ENCODE data around the gene KIF6. TPM values are rescaled to one million over a fixed set of nuclear protein-coding genes. Genes with fewer than 3 reads are reported as not detected.

KIF6 gene
- total RNA-seq, 5 donors from 2014 or later (not counting 1 experiment from before 2014, with no cell fraction given) = 0.53 TPM; not detected in 4

GRCh38 chr6:39391182-39391581, 334.0 kb downstream of the KIF6 start:
- ChIA-PET CTCF (no interaction called here), POLR2A (no interaction called here)
- WGBS (ENCODE audit: insufficient coverage) = 87% methylated on average over 5 of the region's 8 CpGs
- DNase-seq (no peak), ATAC-seq (replicated peaks in 1 of 4) (no peak)
- Mint-ChIP-seq H3K9me3 (no peaks in the 10 kb centered on the region), H3K4me3 (no peak overlapping the region), H3K27me3 (peaks cover 14 to 15% of the 10 kb centered on the region in 2 donors), H3K4me1 (no peaks in the 10 kb centered on the region), H3K27ac (no peak overlapping the region), H3K36me3 (no peaks in the 10 kb centered on the region)
- Histone ChIP-seq H3K27me3 (replicated peaks in 1 of 2; ENCODE audit: control insufficient read depth in 2 of 2, extremely low read depth in 1 of 2, insufficient read depth in 2 of 2, low read length in 1 of 2) (peaks cover 0 to 6% of the 10 kb centered on the region in 2 experiments), H3K36me3 (ENCODE audit: control insufficient read depth in 2 of 2, extremely low read depth in 1 of 2, insufficient read depth in 1 of 2, low read length in 1 of 2) (no peaks in the 10 kb centered on the region), H3K9me3 (no peaks in the 10 kb centered on the region), H3K4me3 (ENCODE audit: control insufficient read depth in 1 of 2, extremely low read depth in 1 of 2, low read length in 1 of 2) (no peak overlapping the region), H3K4me1 (ENCODE audit: control insufficient read depth in 1 of 2, extremely low read depth in 1 of 2, insufficient read depth in 2 of 2, low read length in 2 of 2) (no peaks in the 10 kb centered on the region), H3K27ac (ENCODE audit: low read length) (no peak overlapping the region)

GRCh38 chr6:39389484-39389767, 335.8 kb downstream of the KIF6 start:
- ChIA-PET POLR2A (no interaction called here), CTCF (no interaction called here)
- no peaks in the 10 kb centered on the region for H3K9me3 Mint-ChIP-seq
- no peak overlapping the region for H3K4me3 Mint-ChIP-seq
- Histone ChIP-seq H3K4me1 (ENCODE audit: control insufficient read depth in 1 of 2, extremely low read depth in 1 of 2, insufficient read depth in 2 of 2, low read length in 2 of 2) (no peaks in the 10 kb centered on the region), H3K4me3 (ENCODE audit: control insufficient read depth in 1 of 2, extremely low read depth in 1 of 2, low read length in 1 of 2) (no peak overlapping the region), H3K36me3 (ENCODE audit: control insufficient read depth in 2 of 2, extremely low read depth in 1 of 2, insufficient read depth in 1 of 2, low read length in 1 of 2) (no peaks in the 10 kb centered on the region), H3K27me3 (replicated peaks in 1 of 2; ENCODE audit: control insufficient read depth in 2 of 2, extremely low read depth in 1 of 2, insufficient read depth in 2 of 2, low read length in 1 of 2) (peaks cover 0 to 6% of the 10 kb centered on the region in 2 experiments), H3K27ac (ENCODE audit: low read length) (no peak overlapping the region), H3K9me3 (no peaks in the 10 kb centered on the region)
- H3K36me3 Mint-ChIP-seq = no peaks in the 10 kb centered on the region
- H3K4me1 Mint-ChIP-seq = no peaks in the 10 kb centered on the region
- no peak for DNase-seq
- WGBS (ENCODE audit: insufficient coverage) = 82% methylated on average over 3 of the region's 3 CpGs
- peaks cover 14 to 17% of the 10 kb centered on the region in 2 donors for H3K27me3 Mint-ChIP-seq
- ATAC-seq (replicated peaks in 1 of 4) = no peak
- no peak overlapping the region for H3K27ac Mint-ChIP-seq

- H3K4me1 ChIP-seq (ENCODE audit: control insufficient read depth in 1 of 2, extremely low read depth in 1 of 2, insufficient read depth in 2 of 2, low read length in 2 of 2) = no peaks in the 10 kb centered on the region
- H3K36me3 ChIP-seq (ENCODE audit: control insufficient read depth in 2 of 2, extremely low read depth in 1 of 2, insufficient read depth in 1 of 2, low read length in 1 of 2) = no peaks in the 10 kb centered on the region
- no peak overlapping the region for H3K27ac Mint-ChIP-seq
- ATAC-seq (replicated peaks in 1 of 4) (no peak), DNase-seq (no peak)
- H3K4me3 ChIP-seq (ENCODE audit: control insufficient read depth in 1 of 2, extremely low read depth in 1 of 2, low read length in 1 of 2) = no peak overlapping the region
- H3K9me3 ChIP-seq = no peaks in the 10 kb centered on the region
- H3K4me3 Mint-ChIP-seq = no peak overlapping the region
- ChIA-PET POLR2A (no interaction called here), CTCF (no interaction called here)
- no peaks in the 10 kb centered on the region for H3K36me3 Mint-ChIP-seq
- peaks cover 14 to 19% of the 10 kb centered on the region in 2 donors for H3K27me3 Mint-ChIP-seq
- no peaks in the 10 kb centered on the region for H3K4me1 Mint-ChIP-seq
- H3K27ac ChIP-seq (ENCODE audit: low read length) = no peak overlapping the region
- peaks cover 0 to 10% of the 10 kb centered on the region in 2 experiments for H3K27me3 ChIP-seq (replicated peaks in 1 of 2; ENCODE audit: control insufficient read depth in 2 of 2, extremely low read depth in 1 of 2, insufficient read depth in 2 of 2, low read length in 1 of 2)
- WGBS (ENCODE audit: insufficient coverage) = 74% methylated on average over 6 of the region's 12 CpGs
- no peaks in the 10 kb centered on the region for H3K9me3 Mint-ChIP-seq
Observed at GRCh38 chr6:39388606-39389483, 336.4 kb downstream of the KIF6 start.

- Mint-ChIP-seq H3K4me1 (no peaks in the 10 kb centered on the region), H3K36me3 (no peaks in the 10 kb centered on the region), H3K9me3 (no peaks in the 10 kb centered on the region), H3K27ac (no peak overlapping the region), H3K4me3 (no peak overlapping the region), H3K27me3 (peaks cover 14 to 19% of the 10 kb centered on the region in 2 donors)
- peaks cover 0 to 8% of the 10 kb centered on the region in 2 experiments for H3K27me3 ChIP-seq (replicated peaks in 1 of 2; ENCODE audit: control insufficient read depth in 2 of 2, extremely low read depth in 1 of 2, insufficient read depth in 2 of 2, low read length in 1 of 2)
- ATAC-seq (replicated peaks in 1 of 4) (no peak), DNase-seq (no peak)
- no peak overlapping the region for H3K27ac ChIP-seq (ENCODE audit: low read length)
- WGBS (ENCODE audit: insufficient coverage) = 88% methylated on average over 3 of the region's 3 CpGs
- ChIA-PET CTCF (no interaction called here), POLR2A (no interaction called here)
- no peaks in the 10 kb centered on the region for H3K4me1 ChIP-seq (ENCODE audit: control insufficient read depth in 1 of 2, extremely low read depth in 1 of 2, insufficient read depth in 2 of 2, low read length in 2 of 2)
- H3K4me3 ChIP-seq (ENCODE audit: control insufficient read depth in 1 of 2, extremely low read depth in 1 of 2, low read length in 1 of 2) = no peak overlapping the region
- H3K36me3 ChIP-seq (ENCODE audit: control insufficient read depth in 2 of 2, extremely low read depth in 1 of 2, insufficient read depth in 1 of 2, low read length in 1 of 2) = no peaks in the 10 kb centered on the region
- H3K9me3 ChIP-seq = no peaks in the 10 kb centered on the region
Observed at GRCh38 chr6:39387785-39388184, 337.4 kb downstream of the KIF6 start.

DNA sequence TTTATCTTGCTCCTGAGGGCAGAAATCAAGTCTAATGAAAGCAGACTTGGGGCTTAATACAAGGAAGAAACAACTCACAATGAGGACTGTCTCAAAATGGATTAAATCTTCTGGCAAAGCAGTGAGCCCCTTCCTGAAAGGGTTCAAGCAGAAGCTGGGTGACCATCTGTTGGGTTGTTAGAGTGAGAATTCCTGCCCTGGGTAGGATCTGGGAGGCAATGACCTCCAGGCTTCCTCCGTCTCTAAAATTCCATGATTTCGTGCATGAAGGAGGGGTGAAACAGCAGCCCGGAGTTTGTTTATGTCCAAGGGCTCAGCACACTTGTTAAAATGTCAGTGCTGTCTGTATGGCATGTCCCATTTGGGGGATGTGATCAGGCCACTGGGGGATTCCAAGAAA, 338.7 kb downstream of the KIF6 start:
- no peaks in the 10 kb centered on the region for H3K36me3 ChIP-seq (ENCODE audit: control insufficient read depth in 2 of 2, extremely low read depth in 1 of 2, insufficient read depth in 1 of 2, low read length in 1 of 2)
- ChIA-PET CTCF (no interaction called here), POLR2A (no interaction called here)
- H3K4me1 Mint-ChIP-seq = no peaks in the 10 kb centered on the region
- H3K27me3 ChIP-seq (replicated peaks in 1 of 2; ENCODE audit: control insufficient read depth in 2 of 2, extremely low read depth in 1 of 2, insufficient read depth in 2 of 2, low read length in 1 of 2) = peaks cover 0 to 8% of the 10 kb centered on the region in 2 experiments
- DNase-seq (no peak), ATAC-seq (replicated peaks in 1 of 4) (no peak)
- no peaks in the 10 kb centered on the region for H3K9me3 Mint-ChIP-seq
- H3K4me3 ChIP-seq (ENCODE audit: control insufficient read depth in 1 of 2, extremely low read depth in 1 of 2, low read length in 1 of 2) = no peak overlapping the region
- 74% methylated on average over 3 of the region's 3 CpGs for WGBS (ENCODE audit: insufficient coverage)
- H3K27ac Mint-ChIP-seq = no peak overlapping the region
- H3K27me3 Mint-ChIP-seq = peaks cover 14 to 19% of the 10 kb centered on the region in 2 donors
- H3K9me3 ChIP-seq = no peaks in the 10 kb centered on the region
- no peak overlapping the region for H3K27ac ChIP-seq (ENCODE audit: low read length)
- no peak overlapping the region for H3K4me3 Mint-ChIP-seq
- H3K4me1 ChIP-seq (ENCODE audit: control insufficient read depth in 1 of 2, extremely low read depth in 1 of 2, insufficient read depth in 2 of 2, low read length in 2 of 2) = no peaks in the 10 kb centered on the region
- H3K36me3 Mint-ChIP-seq = no peaks in the 10 kb centered on the region

GRCh38 chr6:39381550-39382140, 343.6 kb downstream of the KIF6 start:
- H3K27ac Mint-ChIP-seq = no peak overlapping the region
- no CpG with 5 or more reads among the region's 5 CpGs for WGBS (ENCODE audit: insufficient coverage)
- POLR2A ChIA-PET = no interaction called here
- Histone ChIP-seq H3K36me3 (ENCODE audit: control insufficient read depth in 2 of 2, extremely low read depth in 1 of 2, insufficient read depth in 1 of 2, low read length in 1 of 2) (no peaks in the 10 kb centered on the region), H3K27me3 (replicated peaks in 1 of 2; ENCODE audit: control insufficient read depth in 2 of 2, extremely low read depth in 1 of 2, insufficient read depth in 2 of 2, low read length in 1 of 2) (peaks cover 0 to 9% of the 10 kb centered on the region in 2 experiments), H3K4me1 (ENCODE audit: control insufficient read depth in 1 of 2, extremely low read depth in 1 of 2, insufficient read depth in 2 of 2, low read length in 2 of 2) (no peaks in the 10 kb centered on the region), H3K9me3 (no peaks in the 10 kb centered on the region), H3K27ac (ENCODE audit: low read length) (no peak overlapping the region), H3K4me3 (ENCODE audit: control insufficient read depth in 1 of 2, extremely low read depth in 1 of 2, low read length in 1 of 2) (no peak overlapping the region)
- no peak for DNase-seq
- CTCF ChIA-PET = interaction anchor here in 1 of 2 donors (0.6 kb wide), 1 partner anchor 17 kb away, joined by 3 read pairs; no protein-coding TSS in a partner anchor
- no peaks in the 10 kb centered on the region for H3K9me3 Mint-ChIP-seq
- no peak for ATAC-seq (replicated peaks in 1 of 4)
- H3K27me3 Mint-ChIP-seq = peaks cover 5 to 9% of the 10 kb centered on the region in 2 donors
- no peak overlapping the region for H3K4me3 Mint-ChIP-seq
- H3K4me1 Mint-ChIP-seq = no peaks in the 10 kb centered on the region
- H3K36me3 Mint-ChIP-seq = no peaks in the 10 kb centered on the region

Data from T-cell (primary cell).